SU-DHL-6 (cell line): ENCODE results near the gene BASP1.

Experiments used
- H2AFZ ChIP-seq: fragments of 200-600 bp; sonication (generic); 2 replicates; pipeline ENCODE4 v1.6.1; 2014; ENCODE audit warnings: low read depth, mild to moderate bottlenecking, moderate library complexity, mixed read lengths, antibody characterized with exemption, low read length; ENCODE audit not compliant: severe bottlenecking
- H3F3A ChIP-seq: fragments of 200-600 bp; shearing (Covaris generic); 2 replicates; pipeline ENCODE4 v1.6.0; 2016; ENCODE audit warnings: antibody characterized with exemption, mild to moderate bottlenecking; ENCODE audit not compliant: insufficient read depth
- H3K27ac ChIP-seq: fragments of 200-600 bp; sonication (generic); 2 replicates; pipeline ENCODE4 v1.5.1; 2016; ENCODE audit warnings: low read depth, mild to moderate bottlenecking, low read length, moderate library complexity, mixed read lengths
- H3K27me3 ChIP-seq: fragments of 200-600 bp; sonication (generic), shearing (Covaris generic); 2 replicates; pipeline ENCODE4 v1.6.0; 2014; ENCODE audit warnings: mild to moderate bottlenecking, low read length
- H3K36me3 ChIP-seq: fragments of 200-600 bp; sonication (generic); 2 replicates; pipeline ENCODE4 v1.6.1; 2014; ENCODE audit warnings: mild to moderate bottlenecking, low read length, mixed read lengths
- H3K4me2 ChIP-seq: fragments of 300-600, 200-600 bp; shearing (Covaris generic), sonication (generic); 2 replicates; pipeline ENCODE4 v1.6.0; 2014; ENCODE audit warnings: low read length, low read depth, mild to moderate bottlenecking; ENCODE audit not compliant: poor library complexity, severe bottlenecking
- H3K4me3 ChIP-seq: fragments of 200-600 bp; sonication (generic); 2 replicates; pipeline ENCODE4 v1.5.1; 2014; ENCODE audit warnings: antibody characterized with exemption, low read length, mild to moderate bottlenecking, mixed read lengths; ENCODE audit not compliant: insufficient read depth, poor library complexity, severe bottlenecking
- H3K79me2 ChIP-seq: fragments of 200-600 bp; sonication (generic); 2 replicates; pipeline ENCODE4 v1.6.1; 2014; ENCODE audit warnings: mild to moderate bottlenecking, low read length, moderate library complexity; ENCODE audit not compliant: insufficient read depth
- H3K9ac ChIP-seq: fragments of 200-600 bp; sonication (generic); 2 replicates; pipeline ENCODE4 v1.7.0; 2014; ENCODE audit warnings: mild to moderate bottlenecking, low read length
- H3K9me2 ChIP-seq: fragments of 200-600 bp; sonication (generic); replicated peaks from 2 replicates; pipeline ENCODE4 v1.6.1; 2014; ENCODE audit warnings: low read length; ENCODE audit not compliant: insufficient read depth
- H3K9me3 ChIP-seq: fragments of 200-600 bp; sonication (generic); 2 replicates; pipeline ENCODE4 v1.6.1; 2014; ENCODE audit warnings: low read length, mixed read lengths; ENCODE audit not compliant: insufficient read depth
- H4K20me1 ChIP-seq: fragments of 200-600 bp; sonication (generic); 2 replicates; pipeline ENCODE4 v1.6.1; 2014; ENCODE audit warnings: low read depth, mild to moderate bottlenecking, antibody characterized with exemption, low read length, moderate library complexity, mixed read lengths
- CTCF ChIP-seq: fragments of 200-600 bp; sonication (generic); IDR thresholded peaks from one replicate; pipeline ENCODE4 v1.5.1; 2017; ENCODE audit warnings: antibody characterized with exemption, mild to moderate bottlenecking, low read length, moderate library complexity; ENCODE audit not compliant: insufficient read depth, poor library complexity, severe bottlenecking
- EZH2phosphoT487 ChIP-seq: fragments of 200-600 bp; sonication (generic), shearing (Covaris generic); conservative IDR thresholded peaks from 2 replicates; pipeline ENCODE4 v1.6.1; 2018; ENCODE audit warnings: mild to moderate bottlenecking, antibody characterized with exemption, low read length, moderate library complexity, mixed read lengths

Gene BASP1

GRCh38 chr5:17278931-17279330 is 61.5 kb downstream of the BASP1 start:
- Histone ChIP-seq H3K27me3 (no peaks in the 10 kb centered on the region), H3K4me3 (peak overlapping the region; percentile 17), H3K9me3 (no peaks in the 10 kb centered on the region), H3K36me3 (peaks cover 9% of the 10 kb centered on the region; the same call in 1 of the 2 replicates), H3K27ac (peak overlapping the region; percentile 100), H3K9me2 (no peaks in the 10 kb centered on the region), H3F3A (peaks cover 91% of the 10 kb centered on the region), H3K4me2 (peak overlapping the region; percentile 86), H4K20me1 (no peaks in the 10 kb centered on the region), H2AFZ (no peak overlapping the region), H3K79me2 (peaks cover 28% of the 10 kb centered on the region), H3K9ac (peak overlapping the region; percentile 32)
- no peak for TF ChIP-seq EZH2phosphoT487
- TF ChIP-seq CTCF = no peak

DNA sequence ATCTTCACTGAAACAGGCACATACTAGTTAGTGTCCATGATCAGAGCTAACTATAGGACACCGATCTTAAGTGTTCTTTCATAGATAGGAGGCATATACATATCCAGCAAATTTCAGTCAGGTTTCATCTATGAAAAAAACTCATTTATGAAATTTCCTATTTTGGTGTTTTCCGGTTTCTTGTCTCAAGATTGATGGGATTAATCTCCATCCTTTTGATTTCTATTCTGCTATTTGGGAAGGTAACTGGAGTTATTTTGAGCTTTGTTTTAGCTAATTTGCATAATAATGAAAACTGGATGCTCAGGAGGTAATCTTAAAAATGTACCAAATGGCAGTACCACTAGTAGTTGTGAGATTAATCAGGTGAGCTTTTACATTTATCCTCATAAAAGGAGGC is 62.1 kb downstream of the BASP1 start:
- Histone ChIP-seq H3K4me3 (peak overlapping the region; percentile 17), H3K4me2 (peak overlapping the region; percentile 86), H3K9me3 (no peaks in the 10 kb centered on the region), H3K36me3 (peaks cover 7% of the 10 kb centered on the region; the same call in 1 of the 2 replicates), H3K9me2 (no peaks in the 10 kb centered on the region), H3K27ac (peak overlapping the region; percentile 100), H3K9ac (peak overlapping the region; percentile 32), H4K20me1 (no peaks in the 10 kb centered on the region), H3F3A (peaks cover 88% of the 10 kb centered on the region), H3K27me3 (no peaks in the 10 kb centered on the region), H2AFZ (no peak overlapping the region), H3K79me2 (peaks cover 23% of the 10 kb centered on the region)
- TF ChIP-seq CTCF (no peak), EZH2phosphoT487 (no peak)

- H3K27ac ChIP-seq = peak overlapping the region; percentile 100
These were observed 65.1 kb downstream of the BASP1 start for GRCh38 chr5:17282283-17283120.

More at GRCh38 chr5:17282283-17283120, 65.1 kb downstream of the BASP1 start:
- no peaks in the 10 kb centered on the region for H3K9me2 ChIP-seq
- H4K20me1 ChIP-seq = no peaks in the 10 kb centered on the region
- peak overlapping the region; percentile 56 for H3K9ac ChIP-seq
- no peaks in the 10 kb centered on the region for H3K9me3 ChIP-seq
- TF ChIP-seq CTCF (no peak), EZH2phosphoT487 (no peak)
- H3K4me3 ChIP-seq = peak overlapping the region; percentile 28
- no peaks in the 10 kb centered on the region for H3K36me3 ChIP-seq
- peaks cover 9% of the 10 kb centered on the region; the same call in 1 of the 2 replicates for H3K79me2 ChIP-seq
- peak overlapping the region; percentile 86 for H3K4me2 ChIP-seq
- H3K27me3 ChIP-seq = no peaks in the 10 kb centered on the region
- no peak overlapping the region for H2AFZ ChIP-seq
- peaks cover 64% of the 10 kb centered on the region for H3F3A ChIP-seq
